Body of pancreas (tissue), 4 donors: ENCODE measurements around the gene PPP2R5A. TPM values are rescaled to one million over a fixed set of nuclear protein-coding genes. Genes with fewer than 3 reads are reported as not detected.
"Not testable (repeated sequence)": the region's sequence is repeated elsewhere in the genome, so short reads cannot be mapped to it uniquely, and the experiment has no call there.

Source experiments
- ATAC-seq: fragments of 150-250 bp; one replicate; pipeline ENCODE4 v1.9.1; 2016
- DNase-seq, 4 donors: peaks; one replicate each; pipeline ENCODE4 v3.0.0-alpha.2; 2019
- H3K27ac ChIP-seq, 4 donors: fragments of 200-600 bp; sonication (generic); 1 replicate in 3 of 4; 2 replicates in 1 of 4; pipeline versions ENCODE4 v1.5.1 to v1.6.1; 2016 to 2019; ENCODE audit warnings: mild to moderate bottlenecking in 1 of 4, mixed read lengths in 1 of 4, moderate library complexity in 1 of 4
- H3K27me3 ChIP-seq, 2 donors: fragments of 200-600 bp; sonication (generic); one replicate each; pipeline ENCODE4 v1.6.0; 2016; ENCODE audit warnings: mild to moderate bottlenecking in 1 of 2
- H3K36me3 ChIP-seq, 2 donors: fragments of 200-600 bp; sonication (generic); replicated peaks in 1 of 2; 2 replicates each; pipeline ENCODE4 v1.5.1; 2016; ENCODE audit warnings: low read depth in 2 of 2; ENCODE audit not compliant: insufficient read depth in 1 of 2
- H3K4me1 ChIP-seq: fragments of 200-600 bp; sonication (generic); one replicate; pipeline ENCODE4 v1.6.0; 2016
- H3K4me3 ChIP-seq, 2 donors: fragments of 200-600 bp; sonication (generic); 1 replicate in 1 of 2; 2 replicates in 1 of 2; pipeline ENCODE4 v1.5.1; 2016 to 2019
- H3K9me3 ChIP-seq, 3 donors: fragments of 200-600 bp; sonication (generic); 1 replicate in 2 of 3; 2 replicates in 1 of 3; pipeline ENCODE4 v1.5.1; 2016
- POLR2A ChIP-seq, 3 donors: fragments of 450-650 bp; IDR thresholded peaks; one replicate each; pipeline ENCODE4 v1.6.1; 2016; ENCODE audit warnings: antibody characterized with exemption in 3 of 3, mild to moderate bottlenecking in 2 of 3
- WGBS, 2 donors: methylation state at CpG; one replicate each; pipeline ENCODE4 v1.1.5; 2017; 5-methylcytosine and 5-hydroxymethylcytosine counted together
- intact Hi-C: fragments of 100-400 bp; cut with DNase I; formaldehyde crosslinking; loops from one replicate; pipeline ENCODE4 v1.15.1; 2023
- total RNA-seq, 2 donors: library from RNA; depleted of rRNA; stranded (reverse); fragments of >200 nt; gene quantifications; one replicate each; pipeline ENCODE4 v1.1.0, GENCODE V29; 2016
- TF ChIP-seq, protein P1 (sequence below), 7 experiments: fragments of 450-650 bp in 4 of 7; fragments of 200-600 bp in 3 of 7; sonication (generic) in 3 of 7; IDR thresholded peaks; one replicate each; pipeline ENCODE4 v1.5.1; 2016 to 2019; ENCODE audit warnings: antibody characterized with exemption in 7 of 7

PPP2R5A gene
- total RNA-seq, 2 donors from 2014 or later, result 30.3 to 32.7 TPM

- Histone ChIP-seq H3K27ac (no peak overlapping the region), H3K36me3 (no peaks in the 10 kb centered on the region), H3K9me3 (no peaks in the 10 kb centered on the region), H3K27me3 (no peaks in the 10 kb centered on the region), H3K4me1 (no peaks in the 10 kb centered on the region), H3K4me3 (no peak overlapping the region)
- intact Hi-C loops, result no loop called here
- TF ChIP-seq, protein P1, sequence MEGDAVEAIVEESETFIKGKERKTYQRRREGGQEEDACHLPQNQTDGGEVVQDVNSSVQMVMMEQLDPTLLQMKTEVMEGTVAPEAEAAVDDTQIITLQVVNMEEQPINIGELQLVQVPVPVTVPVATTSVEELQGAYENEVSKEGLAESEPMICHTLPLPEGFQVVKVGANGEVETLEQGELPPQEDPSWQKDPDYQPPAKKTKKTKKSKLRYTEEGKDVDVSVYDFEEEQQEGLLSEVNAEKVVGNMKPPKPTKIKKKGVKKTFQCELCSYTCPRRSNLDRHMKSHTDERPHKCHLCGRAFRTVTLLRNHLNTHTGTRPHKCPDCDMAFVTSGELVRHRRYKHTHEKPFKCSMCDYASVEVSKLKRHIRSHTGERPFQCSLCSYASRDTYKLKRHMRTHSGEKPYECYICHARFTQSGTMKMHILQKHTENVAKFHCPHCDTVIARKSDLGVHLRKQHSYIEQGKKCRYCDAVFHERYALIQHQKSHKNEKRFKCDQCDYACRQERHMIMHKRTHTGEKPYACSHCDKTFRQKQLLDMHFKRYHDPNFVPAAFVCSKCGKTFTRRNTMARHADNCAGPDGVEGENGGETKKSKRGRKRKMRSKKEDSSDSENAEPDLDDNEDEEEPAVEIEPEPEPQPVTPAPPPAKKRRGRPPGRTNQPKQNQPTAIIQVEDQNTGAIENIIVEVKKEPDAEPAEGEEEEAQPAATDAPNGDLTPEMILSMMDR (IDR thresholded peaks at IDR 0.05), result no peak
- no peak for TF ChIP-seq POLR2A (IDR thresholded peaks at IDR 0.05)
- ATAC-seq (no peak), DNase-seq (no peak)
- WGBS, 2 donors, result 91 to 100% methylated on average over 1 of the region's 1 CpG
These were observed 103.9 kb downstream of the PPP2R5A start for GRCh38 chr1:212388985-212389716.

DNA sequence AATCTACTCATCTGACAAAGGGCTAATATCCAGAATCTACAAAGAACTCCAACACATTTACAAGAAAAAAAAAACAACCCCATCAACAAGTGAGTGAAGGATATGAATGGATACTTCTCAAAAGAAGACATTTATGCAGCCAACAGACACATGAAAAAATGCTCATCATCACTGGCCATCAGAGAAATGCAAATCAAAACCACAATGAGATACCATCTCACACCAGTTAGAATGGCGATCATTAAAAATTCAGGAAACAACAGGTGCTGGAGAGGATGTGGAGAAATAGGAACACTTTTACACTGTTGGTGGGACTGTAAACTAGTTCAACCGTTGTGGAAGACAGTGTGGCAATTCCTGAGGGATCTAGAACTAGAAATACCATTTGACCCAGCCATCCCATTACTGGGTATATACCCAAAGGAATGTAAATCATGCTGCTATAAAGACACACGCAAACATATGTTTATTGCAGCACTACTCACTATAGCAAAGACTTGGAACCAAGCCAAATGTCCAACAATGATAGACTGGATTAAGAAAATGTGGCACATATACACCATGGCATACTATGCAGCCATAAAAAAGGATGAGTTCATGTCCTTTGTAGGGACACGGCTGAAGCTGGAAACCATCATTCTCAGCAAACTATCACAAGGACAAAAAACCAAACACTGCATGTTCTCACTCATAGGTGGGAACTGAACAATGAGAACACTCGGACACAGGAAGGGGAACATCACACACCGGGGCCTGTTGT, 110.6 kb downstream of the PPP2R5A start:
- DNase-seq, H3K27me3 ChIP-seq, H3K4me1 ChIP-seq, H3K4me3 ChIP-seq, ATAC-seq, intact Hi-C loops, H3K27ac ChIP-seq, H3K9me3 ChIP-seq, H3K36me3 ChIP-seq: not testable (repeated sequence)
- 90 to 94% methylated on average over 6 of the region's 6 CpGs for WGBS, 2 donors

DNA sequence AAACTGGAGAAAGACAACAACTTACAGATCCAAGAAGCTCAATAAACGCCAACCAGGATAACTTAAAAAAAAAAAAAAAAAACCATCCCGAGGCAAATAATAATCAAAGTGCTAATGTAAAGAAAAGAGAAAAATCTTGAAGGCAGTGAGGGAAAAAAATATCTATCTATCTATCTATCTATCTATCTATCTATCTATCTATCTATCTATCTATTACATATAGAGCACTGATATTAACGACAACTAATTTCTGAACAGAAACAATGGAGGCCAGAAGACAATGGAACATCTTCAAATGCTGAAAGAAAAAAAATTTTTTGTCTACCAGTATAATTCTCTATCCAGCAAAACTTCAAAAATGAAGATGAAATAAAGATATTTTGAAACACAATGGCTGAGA, 111.4 kb downstream of the PPP2R5A start:
- H3K9me3 ChIP-seq, result peaks cover 0 to 5% (median 0%) of the 10 kb centered on the region in 3 donors
- 96 to 97% methylated on average over 3 of the region's 3 CpGs for WGBS, 2 donors
- DNase-seq (no peak), ATAC-seq (no peak)
- H3K36me3 ChIP-seq, result no peaks in the 10 kb centered on the region
- no peaks in the 10 kb centered on the region for H3K4me1 ChIP-seq
- H3K27ac ChIP-seq, result no peak overlapping the region
- no peak for TF ChIP-seq POLR2A (IDR thresholded peaks at IDR 0.05)
- TF ChIP-seq, protein P1 (IDR thresholded peaks at IDR 0.05), result no peak
- no peaks in the 10 kb centered on the region for H3K27me3 ChIP-seq
- intact Hi-C loops, result no loop called here
- no peak overlapping the region for H3K4me3 ChIP-seq

GRCh38 chr1:212397171-212397570, 112.0 kb downstream of the PPP2R5A start:
- no peak for ATAC-seq
- no peak for TF ChIP-seq POLR2A (IDR thresholded peaks at IDR 0.05)
- TF ChIP-seq, protein P1 (IDR thresholded peaks at IDR 0.05), result no peak
- no peaks in the 10 kb centered on the region for H3K27me3 ChIP-seq
- H3K4me3 ChIP-seq, result no peak overlapping the region
- no peaks in the 10 kb centered on the region for H3K4me1 ChIP-seq
- peaks cover 0 to 5% (median 0%) of the 10 kb centered on the region in 3 donors for H3K9me3 ChIP-seq
- no peak overlapping the region for H3K27ac ChIP-seq
- WGBS, 2 donors, result 100% methylated on average over 1 of the region's 1 CpG
- DNase-seq, result no peak
- H3K36me3 ChIP-seq, result no peaks in the 10 kb centered on the region
- intact Hi-C loops, result no loop called here

- peaks cover 0 to 2% (median 0%) of the 10 kb centered on the region in 3 donors for H3K9me3 ChIP-seq
- WGBS, 2 donors, result 97 to 98% methylated on average over 4 of the region's 4 CpGs
- intact Hi-C loops, result no loop called here
- no peaks in the 10 kb centered on the region for H3K27me3 ChIP-seq
- TF ChIP-seq POLR2A (IDR thresholded peaks at IDR 0.05), result no peak
- TF ChIP-seq, protein P1 (IDR thresholded peaks at IDR 0.05), result no peak
- no peak overlapping the region for H3K27ac ChIP-seq
- H3K4me1 ChIP-seq, result no peaks in the 10 kb centered on the region
- ATAC-seq (no peak), DNase-seq (no peak)
- no peaks in the 10 kb centered on the region for H3K36me3 ChIP-seq
- H3K4me3 ChIP-seq, result no peak overlapping the region
These were observed 115.8 kb downstream of the PPP2R5A start for GRCh38 chr1:212401042-212401441.
